MM.1S (cell line): ENCODE results near the gene COMMD3.

ENCODE experiments used
- DNase-seq: peaks from one replicate; pipeline ENCODE4 v3.0.0-alpha.2; 2015
- H2AFZ ChIP-seq: fragments of 300-600 bp; sonication (generic); 2 replicates; pipeline ENCODE4 v1.6.0; 2016; ENCODE audit warnings: antibody characterized with exemption, low read length
- H3F3A ChIP-seq: fragments of 300-600 bp; sonication (generic); 2 replicates; pipeline ENCODE4 v1.6.1; 2016; ENCODE audit warnings: mild to moderate bottlenecking, antibody characterized with exemption, low read length, moderate library complexity, mixed read lengths; ENCODE audit not compliant: insufficient read depth
- H3K27ac ChIP-seq: fragments of 300-600 bp; sonication (generic); 2 replicates; pipeline ENCODE4 v1.5.1; 2016; ENCODE audit warnings: mild to moderate bottlenecking, low read length
- H3K27me3 ChIP-seq: fragments of 300-600 bp; sonication (generic); replicated peaks from 2 replicates; pipeline ENCODE4 v1.6.0; 2016; ENCODE audit warnings: low read length; ENCODE audit not compliant: insufficient read depth
- H3K36me3 ChIP-seq: fragments of 300-600 bp; sonication (generic); replicated peaks from 2 replicates; pipeline ENCODE4 v1.6.1; 2016; ENCODE audit warnings: mild to moderate bottlenecking, low read length, mixed read lengths; ENCODE audit not compliant: insufficient read depth
- H3K4me1 ChIP-seq: fragments of 300-600 bp; sonication (generic); 2 replicates; pipeline ENCODE4 v1.6.1; 2016; ENCODE audit warnings: low read length, mixed read lengths
- H3K4me2 ChIP-seq: fragments of 300-600 bp; sonication (generic); 2 replicates; pipeline ENCODE4 v1.6.0; 2016; ENCODE audit warnings: low read depth, low read length
- H3K4me3 ChIP-seq: fragments of 300-600 bp; sonication (generic); 2 replicates; pipeline ENCODE4 v1.5.1; 2016; ENCODE audit warnings: low read length, mixed read lengths
- H3K79me2 ChIP-seq: fragments of 300-600 bp; sonication (generic); 2 replicates; pipeline ENCODE4 v1.6.1; 2016; ENCODE audit warnings: mixed run types, low read length, mixed read lengths
- H3K9ac ChIP-seq: fragments of 300-600 bp; sonication (generic); 2 replicates; pipeline ENCODE4 v1.6.1; 2016; ENCODE audit warnings: low read length, mixed read lengths
- H3K9me2 ChIP-seq: fragments of 300-600 bp; sonication (generic); replicated peaks from 2 replicates; pipeline ENCODE4 v1.6.1; 2016; ENCODE audit warnings: mild to moderate bottlenecking, low read length, mixed read lengths; ENCODE audit not compliant: insufficient read depth
- H3K9me3 ChIP-seq: fragments of 300-600 bp; sonication (generic); replicated peaks from 2 replicates; pipeline ENCODE4 v1.6.1; 2016; ENCODE audit warnings: mild to moderate bottlenecking, low read length, mixed read lengths; ENCODE audit not compliant: insufficient read depth
- H4K20me1 ChIP-seq: fragments of 300-600 bp; sonication (generic); 2 replicates; pipeline ENCODE4 v1.6.1; 2016; ENCODE audit warnings: mild to moderate bottlenecking, low read length, moderate library complexity, mixed read lengths; ENCODE audit not compliant: insufficient read depth
- EZH2 ChIP-seq: fragments of 300-600 bp; sonication (generic); optimal IDR thresholded peaks from 2 replicates; pipeline ENCODE3; 2017; ENCODE audit warnings: low read depth, mild to moderate bottlenecking, antibody characterized with exemption, low read length, mixed read lengths
- EZH2phosphoT487 ChIP-seq: fragments of 300-600 bp; sonication (generic); IDR thresholded peaks from 2 replicates; pipeline ENCODE4 v1.6.1; 2018; ENCODE audit warnings: antibody characterized with exemption, low read length
- TF ChIP-seq, protein P1 (sequence below): fragments of 300-600 bp; sonication (generic); IDR thresholded peaks from 2 replicates; pipeline ENCODE4 v1.5.1; 2016; ENCODE audit warnings: antibody characterized with exemption, low read length, mixed read lengths

COMMD3 gene

DNA sequence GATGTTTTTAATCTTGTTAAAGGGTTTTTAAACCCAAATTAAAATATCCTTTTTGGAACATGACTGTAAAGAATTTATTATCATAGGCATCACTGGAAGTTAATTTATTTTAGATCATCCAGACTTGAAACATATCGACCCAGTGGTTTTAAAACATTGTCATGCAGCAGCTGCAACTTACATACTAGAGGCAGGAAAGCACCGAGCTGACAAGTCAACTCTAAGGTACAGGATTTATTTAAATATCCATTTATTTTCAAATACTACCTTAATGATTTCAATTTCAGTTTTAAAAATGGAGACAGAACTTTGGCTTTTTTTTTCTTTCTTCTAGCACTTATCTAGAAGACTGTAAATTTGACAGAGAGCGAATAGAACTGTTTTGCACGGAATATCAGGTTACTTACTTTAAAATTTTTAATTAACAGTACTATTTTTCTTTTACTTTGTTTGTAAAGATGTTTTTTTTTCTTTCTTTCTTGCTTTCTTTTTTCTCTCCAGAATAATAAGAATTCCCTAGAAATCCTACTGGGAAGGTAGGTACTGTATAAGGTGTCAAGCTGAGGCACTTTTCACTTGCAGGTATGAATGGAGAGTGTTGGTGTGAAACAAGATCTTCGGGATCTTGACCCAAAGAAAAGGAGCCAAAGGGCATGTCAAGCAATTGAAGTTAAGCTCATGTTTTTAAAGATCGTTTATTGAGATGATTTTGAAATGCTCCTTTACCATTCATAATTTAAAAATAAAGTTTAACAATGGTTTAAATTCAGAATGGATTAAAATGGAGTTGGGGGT lies 1.8 kb downstream of the COMMD3 start:
- Histone ChIP-seq H3F3A (peaks cover 30% of the 10 kb centered on the region), H3K27me3 (peaks cover 15% of the 10 kb centered on the region), H3K4me2 (peak overlapping the region; percentile 82), H3K4me1 (peaks cover 22% of the 10 kb centered on the region), H3K9me2 (no peaks in the 10 kb centered on the region), H3K27ac (peak overlapping the region; percentile 82), H3K36me3 (no peaks in the 10 kb centered on the region), H3K4me3 (peak overlapping the region; percentile 64), H3K9ac (peak overlapping the region; percentile 70), H3K9me3 (no peaks in the 10 kb centered on the region), H4K20me1 (no peaks in the 10 kb centered on the region), H3K79me2 (peaks cover 45% of the 10 kb centered on the region), H2AFZ (no peak overlapping the region)
- peak; percentile 62 for DNase-seq
- TF ChIP-seq, protein P1, sequence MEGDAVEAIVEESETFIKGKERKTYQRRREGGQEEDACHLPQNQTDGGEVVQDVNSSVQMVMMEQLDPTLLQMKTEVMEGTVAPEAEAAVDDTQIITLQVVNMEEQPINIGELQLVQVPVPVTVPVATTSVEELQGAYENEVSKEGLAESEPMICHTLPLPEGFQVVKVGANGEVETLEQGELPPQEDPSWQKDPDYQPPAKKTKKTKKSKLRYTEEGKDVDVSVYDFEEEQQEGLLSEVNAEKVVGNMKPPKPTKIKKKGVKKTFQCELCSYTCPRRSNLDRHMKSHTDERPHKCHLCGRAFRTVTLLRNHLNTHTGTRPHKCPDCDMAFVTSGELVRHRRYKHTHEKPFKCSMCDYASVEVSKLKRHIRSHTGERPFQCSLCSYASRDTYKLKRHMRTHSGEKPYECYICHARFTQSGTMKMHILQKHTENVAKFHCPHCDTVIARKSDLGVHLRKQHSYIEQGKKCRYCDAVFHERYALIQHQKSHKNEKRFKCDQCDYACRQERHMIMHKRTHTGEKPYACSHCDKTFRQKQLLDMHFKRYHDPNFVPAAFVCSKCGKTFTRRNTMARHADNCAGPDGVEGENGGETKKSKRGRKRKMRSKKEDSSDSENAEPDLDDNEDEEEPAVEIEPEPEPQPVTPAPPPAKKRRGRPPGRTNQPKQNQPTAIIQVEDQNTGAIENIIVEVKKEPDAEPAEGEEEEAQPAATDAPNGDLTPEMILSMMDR = no peak
- TF ChIP-seq EZH2 (no peak), EZH2phosphoT487 (no peak)

DNA sequence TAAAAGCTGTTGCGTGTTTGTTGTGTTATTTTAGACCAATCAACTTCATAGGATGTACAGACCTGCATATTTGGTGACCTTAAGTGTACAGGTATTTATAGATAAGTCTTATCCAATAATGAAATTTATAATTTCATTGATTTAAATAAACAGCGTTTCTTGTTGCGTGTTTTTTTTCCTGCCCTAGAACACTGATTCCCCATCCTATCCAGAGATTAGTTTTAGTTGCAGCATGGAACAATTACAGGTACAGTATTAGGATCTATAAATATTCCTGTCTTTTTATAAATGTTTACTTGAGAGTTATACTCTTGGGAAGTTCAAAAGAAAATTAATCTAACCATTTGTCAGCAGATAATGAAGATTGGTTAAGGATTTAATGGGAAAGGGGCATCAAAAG lies 2.6 kb downstream of the COMMD3 start:
- peak overlapping the region; percentile 82; the same call in 1 of the 2 replicates for H3K4me2 ChIP-seq
- H3K79me2 ChIP-seq = peaks cover 53% of the 10 kb centered on the region
- H3K27ac ChIP-seq = no peak overlapping the region
- TF ChIP-seq EZH2phosphoT487 = no peak
- TF ChIP-seq, protein P1 = no peak
- no peak for TF ChIP-seq EZH2
- H3K4me3 ChIP-seq = no peak overlapping the region; the same call in 1 of the 2 replicates
- no peak for DNase-seq
- H4K20me1 ChIP-seq = no peaks in the 10 kb centered on the region
- no peaks in the 10 kb centered on the region for H3K36me3 ChIP-seq
- no peak overlapping the region for H3K9ac ChIP-seq
- H3K4me1 ChIP-seq = peaks cover 28% of the 10 kb centered on the region
- H3K9me3 ChIP-seq = no peaks in the 10 kb centered on the region
- H3K27me3 ChIP-seq = peaks cover 22% of the 10 kb centered on the region
- no peaks in the 10 kb centered on the region for H3K9me2 ChIP-seq
- no peak overlapping the region for H2AFZ ChIP-seq
- H3F3A ChIP-seq = peaks cover 37% of the 10 kb centered on the region

DNA sequence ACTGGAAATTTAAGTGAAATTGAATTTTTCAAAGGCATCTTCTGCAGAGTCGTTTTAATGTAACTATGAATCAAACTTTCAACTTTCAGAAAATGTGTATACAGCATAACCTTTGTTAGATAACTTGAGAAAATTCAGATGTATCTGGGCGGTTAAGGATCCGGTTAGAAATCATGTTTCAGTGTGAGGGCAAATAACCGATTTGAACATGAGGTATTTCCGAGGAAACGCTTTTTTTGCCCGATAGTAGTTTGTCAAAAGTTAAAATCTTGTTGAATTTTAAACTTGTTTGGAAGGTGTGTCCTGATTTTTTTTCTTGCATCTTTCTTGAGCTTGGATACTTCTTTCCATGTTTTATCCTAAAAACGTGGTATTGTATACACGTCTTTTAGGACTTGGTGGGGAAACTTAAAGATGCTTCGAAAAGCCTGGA lies 3.4 kb downstream of the COMMD3 start:
- no peak for DNase-seq
- peak overlapping the region; percentile 82 for H3K4me2 ChIP-seq
- no peaks in the 10 kb centered on the region for H4K20me1 ChIP-seq
- no peak overlapping the region for H2AFZ ChIP-seq
- H3K9me2 ChIP-seq = no peaks in the 10 kb centered on the region
- peak overlapping the region; percentile 51; the same call in 1 of the 2 replicates for H3K9ac ChIP-seq
- peaks cover 22% of the 10 kb centered on the region for H3K27me3 ChIP-seq
- no peak for TF ChIP-seq EZH2
- no peak for TF ChIP-seq EZH2phosphoT487
- TF ChIP-seq, protein P1 = no peak
- no peaks in the 10 kb centered on the region for H3K9me3 ChIP-seq
- H3K79me2 ChIP-seq = peaks cover 61% of the 10 kb centered on the region
- H3F3A ChIP-seq = peaks cover 44% of the 10 kb centered on the region
- H3K4me1 ChIP-seq = peaks cover 36% of the 10 kb centered on the region
- H3K36me3 ChIP-seq = no peaks in the 10 kb centered on the region
- H3K27ac ChIP-seq = peak overlapping the region; percentile 55; the same call in 1 of the 2 replicates
- peak overlapping the region; percentile 55 for H3K4me3 ChIP-seq
